Stimulated activated CD8-positive, alpha-beta memory T cell treated with anti-CD3 and anti-CD28 coated beads, Interleukin-2, amount 100 ng/mL, for 1 hour (primary cell): Measurements from ENCODE around the gene TMCC1.
"Not testable (repeated sequence)": the region's sequence is repeated elsewhere in the genome, so short reads cannot be mapped to it uniquely, and the experiment has no call there.

Source experiments
- DNase-seq, 2 donors: peaks; one replicate each; pipeline ENCODE4 v3.0.0-alpha.2; 2020; ENCODE audit warnings: low read depth in 2 of 2

The TMCC1 gene

DNA sequence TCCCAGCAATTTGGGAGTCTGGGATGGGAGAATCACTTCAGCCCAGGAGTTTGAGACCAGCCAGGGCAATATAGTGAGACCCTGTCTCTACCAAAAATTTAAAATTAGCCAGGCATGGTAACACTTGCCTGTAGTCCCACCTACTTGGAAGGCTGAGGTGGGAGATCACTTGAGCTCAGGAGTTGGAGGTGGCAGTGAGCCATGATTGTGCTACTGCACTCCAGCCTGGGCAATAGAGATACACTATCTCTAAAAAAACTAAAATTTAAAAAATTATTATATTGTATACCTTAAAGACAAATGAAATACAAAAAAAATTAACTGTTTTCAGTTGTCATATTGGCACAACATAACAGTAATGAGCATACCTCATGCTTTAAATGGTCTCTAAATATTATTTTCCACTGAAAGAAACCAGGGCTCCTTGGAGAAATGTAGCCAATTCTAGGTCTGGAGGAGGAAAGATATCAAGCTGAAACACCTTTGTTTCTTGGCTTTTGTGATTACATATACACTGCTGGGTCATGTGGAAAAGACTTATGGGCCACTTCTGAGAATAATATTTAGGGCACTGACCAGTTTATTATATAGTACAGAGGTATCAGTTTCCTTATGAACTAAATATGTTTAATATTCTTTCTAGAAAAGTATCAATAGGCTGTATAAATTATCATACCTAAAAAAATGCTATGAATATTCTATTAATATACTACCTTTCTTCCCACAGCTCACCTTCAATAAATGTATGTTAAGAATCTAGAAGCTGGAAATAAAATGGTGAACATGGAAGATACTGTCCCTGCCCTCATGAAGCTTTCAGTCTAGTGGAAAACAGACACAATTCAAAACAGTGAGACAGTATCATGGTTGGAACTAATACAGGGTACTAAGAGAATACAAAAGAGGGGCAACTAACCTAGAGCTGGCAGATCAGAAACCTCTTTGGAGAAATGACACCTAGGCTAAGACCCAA is 119.5 kb downstream of the TMCC1 start:
- no peak for DNase-seq

DNA sequence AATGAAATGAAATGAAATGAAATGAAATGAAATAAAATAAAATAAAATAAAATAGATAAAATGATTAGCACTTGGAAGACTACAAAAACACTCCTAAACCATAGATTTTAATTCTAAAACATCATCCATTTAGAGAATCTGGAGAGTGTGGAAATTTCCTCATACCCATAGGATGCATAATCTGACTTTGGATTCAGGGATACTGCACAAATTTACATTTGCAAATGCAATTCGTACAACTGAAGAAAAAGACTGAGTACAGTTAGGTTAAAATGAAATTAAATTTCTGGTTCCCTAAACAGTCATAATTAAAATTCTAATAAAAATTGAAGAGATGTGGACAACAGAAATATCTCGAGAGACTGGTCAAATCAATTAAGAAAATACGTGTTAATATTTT is 122.9 kb downstream of the TMCC1 start:
- DNase-seq: no peak

DNA sequence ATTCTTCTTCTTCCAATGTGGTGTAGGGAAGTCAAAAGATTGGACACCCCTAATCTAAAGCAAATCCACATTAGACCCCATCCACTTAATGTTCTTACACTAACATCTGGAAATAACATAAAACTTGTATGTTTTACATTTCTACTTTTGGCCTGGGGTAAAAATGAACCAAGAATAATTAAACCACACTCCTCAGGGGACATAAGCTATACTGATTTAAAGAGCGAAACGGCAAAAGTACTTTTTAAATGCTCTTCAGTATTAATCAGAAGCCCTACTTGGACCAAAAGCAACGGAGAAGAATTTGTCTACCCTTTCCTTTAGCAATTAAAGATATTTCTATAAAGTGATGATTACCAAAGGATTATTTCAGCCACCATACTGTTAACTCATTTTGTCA is 123.9 kb downstream of the TMCC1 start:
- DNase-seq: no peak

DNA sequence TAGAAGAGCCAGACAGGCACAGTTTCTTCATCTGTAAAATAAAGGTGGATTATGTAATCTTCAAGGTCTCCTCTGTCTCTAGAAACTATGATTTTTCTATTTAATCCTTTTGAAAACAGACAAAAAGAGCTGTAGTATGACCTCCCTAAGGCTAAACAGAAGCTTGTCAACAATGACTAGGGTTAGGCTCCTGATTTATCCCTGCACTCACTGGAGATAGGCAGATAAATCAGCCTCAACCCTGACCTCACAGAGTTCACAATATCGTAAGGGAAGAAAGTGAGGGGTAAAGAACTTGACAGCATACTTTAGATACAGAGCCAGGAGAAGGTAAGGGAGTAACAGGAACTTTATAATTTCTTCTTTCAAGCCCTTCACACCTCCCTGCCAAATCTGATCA is 124.8 kb downstream of the TMCC1 start:
- no peak for DNase-seq

DNA sequence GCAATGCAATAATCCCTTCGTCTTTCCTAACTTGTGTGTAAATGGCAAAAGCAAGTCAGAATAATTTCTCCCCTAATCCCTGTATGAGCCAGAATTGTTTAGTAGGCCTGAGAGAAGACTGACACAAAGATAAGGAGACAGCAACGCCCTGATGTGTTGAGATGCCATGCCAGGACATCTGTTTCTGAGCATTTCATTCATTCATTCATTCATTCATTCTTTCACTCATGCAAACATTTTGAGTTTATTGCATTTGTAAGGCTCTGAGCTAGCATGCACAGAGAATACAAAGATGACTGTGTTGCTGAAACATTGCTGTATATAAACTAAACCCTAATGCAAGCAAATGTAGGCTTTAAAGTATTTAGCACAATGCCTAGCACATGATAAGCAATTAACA is 127.4 kb downstream of the TMCC1 start:
- DNase-seq: no peak

DNA sequence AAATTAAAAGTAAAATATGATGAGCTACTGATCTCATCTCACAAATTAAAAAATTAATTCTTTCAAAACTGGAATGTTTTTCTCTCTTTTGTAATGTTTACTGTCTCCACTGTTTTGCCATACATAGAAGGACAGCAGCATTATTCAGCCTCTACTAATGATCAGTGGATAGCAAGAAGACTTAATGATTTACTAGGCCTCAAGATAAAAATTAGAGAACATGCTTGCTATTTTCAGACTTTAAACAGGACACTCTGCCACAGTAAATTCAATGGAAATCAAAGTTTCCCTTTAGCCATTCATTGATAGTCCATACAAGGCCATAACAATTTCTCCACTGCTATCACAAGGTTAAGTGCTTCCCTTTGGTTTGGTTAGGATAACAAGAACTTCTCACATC is 129.4 kb downstream of the TMCC1 start:
- DNase-seq: no peak

DNA sequence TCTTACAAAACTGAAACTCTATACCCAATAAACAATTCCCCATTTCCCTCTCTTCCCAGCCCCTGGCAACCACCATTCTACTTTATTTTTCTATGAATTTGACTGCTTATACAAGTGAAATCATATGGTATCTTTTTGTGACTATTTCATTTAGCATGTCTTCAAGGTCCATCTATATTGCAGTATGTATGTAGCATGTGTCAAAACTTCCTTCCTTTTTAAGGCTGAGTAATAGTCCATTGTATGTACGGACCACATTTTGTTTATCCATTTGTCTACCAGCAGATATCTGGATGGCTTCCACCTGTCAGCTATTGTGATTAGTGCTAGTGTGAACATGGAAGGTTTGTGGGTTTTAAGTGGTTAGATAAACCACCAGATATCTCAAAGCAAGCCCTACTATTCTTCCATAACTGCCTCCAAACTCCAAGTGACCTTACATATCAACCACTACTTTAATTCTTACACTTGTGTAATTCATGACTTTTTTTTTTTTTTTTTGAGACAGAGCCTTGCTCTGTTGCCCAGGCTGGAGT is 134.7 kb downstream of the TMCC1 start:
- DNase-seq: no peak

DNA sequence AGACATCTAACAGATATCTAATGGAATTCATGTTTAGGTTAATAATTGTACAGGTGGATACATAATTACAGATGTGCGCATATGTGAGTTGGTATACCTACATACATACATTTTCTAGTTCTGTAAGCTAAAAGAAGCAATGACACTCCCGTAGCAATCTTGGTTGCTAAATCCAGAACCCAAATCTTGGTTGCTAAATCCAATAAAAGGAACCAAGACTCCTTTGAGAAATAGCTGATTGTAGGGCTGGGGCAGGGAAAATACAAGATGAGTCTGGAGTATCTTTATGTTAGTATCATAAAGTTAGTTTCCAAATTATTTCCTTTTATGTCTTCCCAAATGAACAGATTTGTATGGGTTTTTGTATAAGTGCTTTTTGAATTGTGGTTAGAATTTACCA is 135.2 kb downstream of the TMCC1 start:
- DNase-seq: no peak

DNA sequence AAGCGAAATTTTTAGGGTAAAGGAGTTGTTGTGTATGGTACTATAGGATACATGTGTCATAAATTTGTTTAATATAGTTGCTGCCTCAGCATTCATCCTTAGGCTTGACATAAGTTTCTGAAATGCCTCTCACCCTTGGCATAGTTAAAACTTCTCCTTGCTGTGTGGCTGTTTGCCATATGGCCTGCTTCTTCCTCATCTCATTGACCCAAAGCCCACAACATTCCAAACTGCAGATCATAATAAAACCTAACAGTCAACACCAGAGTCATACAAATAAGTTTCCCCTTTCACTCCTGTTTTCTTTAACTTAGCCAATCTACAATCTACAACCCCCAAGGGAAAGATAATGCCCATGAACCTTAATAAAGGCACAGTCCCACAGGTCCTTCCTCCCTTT is 136.6 kb downstream of the TMCC1 start:
- no peak for DNase-seq

DNA sequence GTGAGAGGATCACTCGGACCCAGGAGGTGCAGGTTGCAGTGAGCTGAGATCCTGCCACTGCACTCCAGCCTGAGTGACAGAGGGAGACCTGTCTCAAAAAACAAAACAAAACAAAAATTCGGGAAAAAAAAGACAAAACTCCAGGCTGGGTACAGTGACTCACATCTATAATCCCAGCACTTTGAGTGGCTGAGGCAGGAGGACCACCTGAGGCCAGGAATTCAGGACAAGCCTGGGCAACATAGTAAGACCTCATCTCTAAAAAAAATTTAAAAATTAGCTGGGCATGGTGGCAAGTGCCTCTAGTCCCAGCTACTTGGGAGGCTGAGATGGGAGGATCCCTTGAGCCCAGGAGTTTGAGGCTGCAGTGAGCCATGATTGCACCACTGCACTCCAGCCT is 142.4 kb downstream of the TMCC1 start:
- DNase-seq: not testable (repeated sequence)

DNA sequence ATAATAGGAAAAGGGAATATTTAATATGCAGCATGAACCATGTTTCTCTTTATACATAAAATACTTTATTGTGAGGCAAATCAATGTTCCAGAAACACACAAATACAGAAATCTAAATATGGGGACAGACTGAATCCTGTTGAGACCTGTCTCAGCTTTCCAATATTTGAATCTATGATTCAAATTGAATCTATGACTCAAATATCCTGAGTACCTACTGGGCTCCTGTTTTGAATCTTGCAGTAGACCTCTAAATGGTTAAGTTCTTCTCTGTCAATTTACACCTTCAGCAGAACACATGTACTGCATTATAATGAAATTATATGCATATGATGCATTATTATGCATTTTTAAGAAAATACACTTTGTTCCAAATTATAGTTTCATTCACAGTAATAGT is 143.8 kb downstream of the TMCC1 start:
- DNase-seq: no peak

DNA sequence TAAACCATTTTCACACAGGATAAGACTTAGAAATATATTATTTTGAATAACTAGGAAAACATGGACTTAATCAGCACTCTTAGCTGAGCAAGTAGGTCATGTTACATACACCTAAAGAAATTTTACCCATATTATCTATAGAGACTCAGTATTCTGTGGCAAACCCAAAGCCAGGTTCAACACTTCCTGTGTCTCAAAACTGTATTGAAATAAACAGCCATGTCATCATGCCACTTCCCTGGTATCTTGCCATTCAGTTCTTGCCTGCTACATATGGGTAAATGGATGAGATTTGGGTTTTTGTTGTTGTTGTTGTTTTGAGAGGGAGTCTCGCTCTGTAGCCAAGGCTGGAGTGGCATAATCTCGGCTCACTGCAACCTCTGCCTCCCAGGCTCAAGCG is 145.5 kb downstream of the TMCC1 start:
- no peak for DNase-seq

DNA sequence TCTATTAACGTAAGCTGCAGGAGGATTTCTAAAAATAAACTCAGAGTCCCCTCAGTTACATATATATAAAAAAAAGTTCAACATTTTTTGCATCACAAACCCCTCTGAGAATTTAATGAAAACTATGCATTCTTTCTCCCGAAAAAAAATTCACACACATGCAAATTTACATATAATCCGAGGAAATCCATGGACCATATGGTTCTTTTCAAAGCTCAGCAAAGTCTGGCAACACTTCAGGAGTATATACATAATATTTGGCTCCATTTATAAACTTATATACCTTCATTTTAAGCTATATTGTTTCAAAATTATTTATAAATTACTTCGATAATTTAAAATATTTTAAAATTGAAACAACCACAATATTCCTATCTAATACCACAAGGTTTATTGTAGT is 146.4 kb downstream of the TMCC1 start:
- DNase-seq: no peak

DNA sequence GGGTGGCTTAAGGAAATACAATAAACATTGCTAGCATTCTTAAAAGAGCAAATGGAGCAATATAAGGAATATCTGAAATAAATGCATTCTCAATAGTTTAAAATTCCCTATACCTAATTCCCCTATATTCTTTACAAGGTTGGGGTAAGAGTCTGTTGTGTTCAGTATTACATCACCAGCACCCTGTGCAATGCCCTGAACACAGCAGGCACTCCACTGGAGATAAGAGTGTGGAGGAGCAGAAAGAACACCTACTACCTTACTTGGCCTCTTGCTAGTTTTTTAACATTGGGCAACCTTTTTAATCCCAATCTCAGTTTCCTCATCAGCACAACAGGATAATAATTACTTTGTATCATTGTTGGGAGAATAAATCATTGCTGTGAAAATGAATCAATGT is 146.9 kb downstream of the TMCC1 start:
- no peak for DNase-seq

DNA sequence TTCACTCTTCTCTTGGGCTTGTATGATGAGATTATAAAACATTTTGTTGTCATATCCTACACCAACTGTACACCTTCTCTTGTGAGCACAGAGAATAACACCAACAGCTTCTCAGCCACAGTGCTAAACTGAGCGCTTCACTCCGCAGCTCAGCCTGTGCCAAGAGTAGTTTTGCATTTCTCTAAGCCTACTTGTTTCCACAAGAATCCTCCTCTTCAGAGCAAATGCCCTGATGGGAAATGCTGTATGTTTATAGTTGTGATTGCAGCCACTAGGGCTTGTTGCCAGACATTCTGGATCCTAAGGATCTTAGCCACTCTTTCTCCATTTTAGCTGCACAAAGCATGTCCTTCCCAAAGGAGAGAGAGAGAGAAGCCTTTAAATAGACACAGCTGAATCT is 148.3 kb downstream of the TMCC1 start:
- DNase-seq: no peak

DNA sequence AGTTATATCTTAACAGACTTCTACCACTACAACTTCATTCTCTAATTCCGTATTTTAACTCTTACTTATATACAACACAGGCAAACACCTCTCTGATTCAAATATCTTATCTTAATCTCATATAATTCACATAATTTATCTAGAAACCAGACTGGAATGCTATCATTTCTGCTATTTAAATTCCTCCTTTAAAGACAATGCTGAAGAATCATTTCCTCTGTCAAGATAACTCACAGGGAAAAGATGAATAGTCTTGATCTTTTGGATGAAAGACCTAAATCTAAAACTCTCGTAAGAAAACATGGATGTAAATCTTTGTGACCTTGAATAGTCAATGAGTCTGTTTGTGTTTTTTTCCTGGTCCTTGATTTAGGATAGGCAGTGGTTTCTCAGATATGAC is 151.7 kb downstream of the TMCC1 start:
- no peak for DNase-seq

DNA sequence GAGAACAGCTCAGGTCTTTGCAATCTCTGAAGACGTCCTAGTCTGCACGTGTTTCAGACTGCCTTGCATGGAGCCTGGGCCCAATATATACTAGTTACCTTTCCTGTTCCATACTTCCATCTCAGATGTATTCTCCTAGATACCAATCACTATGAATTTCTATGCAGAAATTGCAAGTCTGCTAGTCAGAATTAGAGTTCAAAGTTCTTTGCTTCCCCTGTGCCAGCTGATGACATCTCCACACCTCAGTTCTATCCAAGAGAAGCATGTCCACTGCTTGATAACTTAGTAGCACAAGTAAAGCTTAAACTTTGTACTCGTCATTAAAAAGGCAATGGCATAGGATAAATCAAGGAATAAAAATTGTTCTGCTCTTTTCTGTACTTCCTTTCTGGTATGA is 153.4 kb downstream of the TMCC1 start:
- no peak for DNase-seq

DNA sequence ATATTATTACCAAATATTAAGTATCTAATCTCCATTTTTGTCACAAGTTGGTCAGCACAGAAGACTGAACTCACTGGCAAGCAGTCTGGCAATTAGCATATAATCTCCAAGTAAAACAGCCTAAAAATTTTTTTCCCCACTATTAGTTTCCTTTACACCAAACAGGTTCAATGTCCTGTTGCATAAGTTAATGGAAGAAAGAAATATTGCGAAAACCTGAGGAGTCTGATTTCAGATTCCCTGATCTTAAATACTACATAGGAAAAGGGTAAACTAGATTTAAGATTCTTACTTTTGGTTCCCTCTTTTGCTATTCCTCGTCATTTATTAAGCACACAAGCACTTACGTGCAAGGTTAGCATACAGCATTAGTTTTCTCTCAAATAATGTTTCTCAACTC is 153.9 kb downstream of the TMCC1 start:
- DNase-seq: no peak

DNA sequence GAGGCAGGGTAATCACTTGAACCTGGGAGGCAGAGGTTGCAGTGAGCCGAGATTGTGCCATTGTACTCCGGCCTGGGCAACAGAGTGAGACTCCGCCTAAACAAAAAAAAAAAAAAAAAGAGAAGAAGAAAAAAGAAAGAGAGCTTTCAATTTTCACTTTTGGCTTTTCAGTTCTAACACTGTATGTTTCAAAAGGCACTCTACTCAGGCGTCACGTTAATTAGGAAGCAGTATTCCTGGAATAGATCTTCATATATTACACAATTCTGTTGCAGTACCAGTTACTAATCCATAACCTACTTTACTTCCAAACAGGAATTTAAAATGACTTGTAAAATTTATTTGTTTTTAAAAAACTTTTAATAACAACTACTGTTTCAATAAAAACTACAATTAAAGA is 155.3 kb downstream of the TMCC1 start:
- no peak for DNase-seq

DNA sequence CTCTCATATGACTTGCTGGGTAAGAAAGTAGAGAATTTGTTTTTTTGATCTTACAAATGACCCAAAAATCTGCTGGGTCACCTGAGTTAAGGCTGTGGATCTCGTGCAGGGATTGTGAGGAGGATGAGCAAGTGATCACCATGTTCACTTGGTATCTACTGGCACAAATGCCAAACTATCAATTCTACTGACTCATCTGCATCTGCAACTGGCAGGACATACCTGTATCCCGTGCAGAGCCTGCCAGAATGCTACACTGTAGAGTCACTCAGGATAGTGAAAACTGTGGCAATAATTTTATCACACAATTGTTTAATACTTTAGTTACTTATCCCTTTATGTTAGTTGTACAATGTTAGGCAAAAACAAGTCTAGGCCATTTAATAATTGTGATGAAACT is 157.4 kb downstream of the TMCC1 start:
- DNase-seq: no peak

DNA sequence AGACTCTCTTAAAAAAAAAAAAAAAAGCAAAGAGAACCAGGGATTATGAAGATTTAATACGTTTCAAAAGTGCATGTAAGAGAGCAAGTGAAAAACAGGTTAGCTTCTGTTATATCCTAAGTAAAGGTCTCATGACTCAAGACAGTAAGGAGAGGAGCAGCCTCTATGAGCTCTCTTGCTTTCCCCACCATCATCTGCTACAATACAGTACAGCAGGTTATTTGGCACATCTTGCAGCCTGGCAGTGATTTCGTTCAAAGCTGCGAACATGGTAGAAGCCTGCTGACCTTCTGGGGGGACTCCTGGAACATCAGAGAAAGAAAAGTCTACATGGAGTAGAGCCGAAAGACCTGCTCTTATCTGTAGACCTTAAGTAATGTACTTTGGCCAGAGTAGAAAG is 157.9 kb downstream of the TMCC1 start:
- DNase-seq: no peak

DNA sequence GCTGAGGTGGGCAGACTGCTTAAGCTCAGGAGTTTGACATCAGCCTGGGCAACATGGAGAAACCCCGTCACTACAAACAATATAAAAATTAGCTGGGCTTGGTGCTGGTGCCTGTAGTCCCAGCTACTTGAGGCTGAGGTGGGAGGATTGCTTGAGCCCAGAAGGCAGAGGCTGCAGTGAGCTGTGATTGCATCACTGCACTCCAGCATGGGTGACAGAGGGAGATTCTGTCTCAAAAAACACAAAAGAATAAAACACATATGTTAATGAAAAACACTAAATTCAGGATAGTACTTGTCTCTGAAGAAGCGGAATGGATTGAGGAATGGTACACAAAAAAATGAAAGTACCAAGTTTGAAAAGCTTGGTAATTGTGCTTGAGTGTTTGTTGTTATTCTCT is 159.1 kb downstream of the TMCC1 start:
- DNase-seq: no peak

DNA sequence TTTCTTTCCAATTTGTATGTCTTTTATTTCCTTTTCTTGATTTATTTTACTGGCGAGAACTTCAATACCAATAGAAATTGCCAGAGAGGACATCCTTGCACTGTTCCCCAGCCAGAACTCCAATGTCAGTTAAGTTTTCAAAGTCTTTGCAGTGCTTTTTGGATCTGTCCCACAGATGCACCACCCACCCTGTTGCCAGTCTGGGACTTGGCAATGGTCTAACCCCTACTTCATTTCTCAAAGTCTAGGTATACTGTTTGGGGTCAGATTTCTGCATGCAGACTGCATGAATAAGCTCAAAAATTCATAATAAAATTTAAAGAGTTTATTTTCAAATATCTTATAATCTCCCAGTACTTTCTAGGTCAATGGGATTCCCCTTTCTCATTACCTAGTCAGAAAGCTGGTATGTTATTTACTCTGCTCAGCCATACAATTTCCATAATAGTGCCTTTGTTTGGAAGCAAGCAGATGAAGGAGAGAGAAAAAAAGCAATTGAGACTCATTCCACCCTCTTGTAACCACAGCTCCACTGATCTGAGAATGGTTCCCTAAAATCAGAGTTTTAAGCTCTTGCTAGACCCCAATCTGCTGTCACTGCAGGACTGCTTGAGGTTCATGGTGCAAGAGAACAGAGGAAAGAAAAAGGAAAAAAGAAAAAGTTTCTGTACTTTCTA is 161.2 kb downstream of the TMCC1 start:
- no peak for DNase-seq
